PC-3 (cell line): ENCODE results near the gene DPP7.

Experiments used
- CTCF ChIP-seq: fragments of 300-600 bp; sonication (generic); conservative IDR thresholded peaks from 2 replicates; pipeline ENCODE4 v1.5.1; 2017; ENCODE audit warnings: antibody characterized with exemption, low read depth, mild to moderate bottlenecking, low read length
- EZH2phosphoT487 ChIP-seq: fragments of 300-600 bp; sonication (generic); IDR thresholded peaks from 2 replicates; pipeline ENCODE4 v1.6.1; 2018; ENCODE audit warnings: mild to moderate bottlenecking, antibody characterized with exemption, low read length, borderline replicate concordance

GRCh38 chr9:137136261-137136880, 21.8 kb upstream of the DPP7 start:
- TF ChIP-seq EZH2phosphoT487 (no peak), CTCF (no peak)
